GM23338 (cell line): ENCODE measurements around the gene LGALS16. TPM values are rescaled to one million over a fixed set of nuclear protein-coding genes. Genes with fewer than 3 reads are reported as not detected.

Source experiments
- ATAC-seq: fragments of 200-7000 bp; cut with Tn5 transposase; 3 replicates; pipeline ENCODE4 v1.9.1; 2020
- DNase-seq: peaks from one replicate; pipeline ENCODE4 v3.0.0-alpha.2; 2015; ENCODE audit warnings: low spot score
- H2AFZ ChIP-seq: fragments of 200-600 bp; sonication (generic); 2 replicates; pipeline ENCODE4 v1.8.0; 2016; ENCODE audit warnings: antibody characterized with exemption, mild to moderate bottlenecking, moderate library complexity
- H3F3A ChIP-seq: fragments of 200-600 bp; sonication (generic); replicated peaks from 2 replicates; pipeline ENCODE4 v1.8.0; 2017; ENCODE audit warnings: antibody characterized with exemption, mixed run types, low read depth
- H3K27ac ChIP-seq: fragments of 200-600 bp; sonication (generic); 2 replicates; pipeline ENCODE4 v1.6.1; 2016; ENCODE audit warnings: low read depth
- H3K27me3 ChIP-seq: fragments of 200-600 bp; sonication (generic); 2 replicates; pipeline ENCODE4 v1.8.0; 2016; ENCODE audit warnings: mild to moderate bottlenecking, mixed run types, moderate library complexity; ENCODE audit not compliant: insufficient read depth
- H3K36me3 ChIP-seq: fragments of 200-600 bp; sonication (generic); 2 replicates; pipeline ENCODE4 v1.8.0; 2016; ENCODE audit warnings: mild to moderate bottlenecking; ENCODE audit not compliant: insufficient read depth
- H3K4me1 ChIP-seq: fragments of 200-600 bp; sonication (generic); 2 replicates; pipeline ENCODE4 v1.8.0; 2016; ENCODE audit warnings: mild to moderate bottlenecking, moderate library complexity; ENCODE audit not compliant: insufficient read depth
- H3K4me2 ChIP-seq: fragments of 200-600 bp; sonication (generic); 2 replicates; pipeline ENCODE4 v1.7.1; 2017; ENCODE audit warnings: mixed run types
- H3K4me3 ChIP-seq: fragments of 200-600 bp; sonication (generic); 2 replicates; pipeline ENCODE4 v1.6.1; 2016; ENCODE audit warnings: mixed run types
- H3K79me2 ChIP-seq: fragments of 200-600 bp; sonication (generic); replicated peaks from 2 replicates; pipeline ENCODE4 v1.8.0; 2017; ENCODE audit warnings: mild to moderate bottlenecking; ENCODE audit not compliant: insufficient read depth
- H3K9me2 ChIP-seq: fragments of 200-600 bp; sonication (generic); 2 replicates; pipeline ENCODE4 v1.8.0; 2017; ENCODE audit not compliant: insufficient read depth
- H4K20me1 ChIP-seq: fragments of 200-600 bp; sonication (generic); replicated peaks from 2 replicates; pipeline ENCODE4 v1.8.0; 2017; ENCODE audit warnings: mild to moderate bottlenecking; ENCODE audit not compliant: insufficient read depth
- H3K27ac Mint-ChIP-seq: 2 replicates; pipeline ENCODE4 v1.8.0; 2020; ENCODE audit warnings: inconsistent platforms, mild to moderate bottlenecking, moderate library complexity, mixed read lengths
- H3K27me3 Mint-ChIP-seq: 3 replicates; pipeline ENCODE4 v1.8.0; 2022; ENCODE audit warnings: low read depth, mild to moderate bottlenecking, moderate library complexity, mixed read lengths, inconsistent platforms; ENCODE audit not compliant: insufficient read depth, poor library complexity
- H3K36me3 Mint-ChIP-seq: 3 replicates; pipeline ENCODE4 v1.8.0; 2021; ENCODE audit warnings: low read depth, mild to moderate bottlenecking, inconsistent platforms, moderate library complexity, mixed read lengths
- H3K4me1 Mint-ChIP-seq: 3 replicates; pipeline ENCODE4 v1.8.0; 2020; ENCODE audit warnings: mild to moderate bottlenecking, inconsistent platforms, mixed read lengths
- H3K4me3 Mint-ChIP-seq: 3 replicates; pipeline ENCODE4 v1.8.0; 2021; ENCODE audit warnings: moderate library complexity, mild to moderate bottlenecking, inconsistent platforms, mixed read lengths
- H3K9me3 Mint-ChIP-seq: 3 replicates; pipeline ENCODE4 v1.8.0; 2020; ENCODE audit warnings: moderate library complexity, mild to moderate bottlenecking, inconsistent platforms, mixed read lengths
- CREB1 ChIP-seq: fragments of 250-450 bp; sonication (Bioruptor Pico); IDR thresholded peaks from 2 replicates; pipeline ENCODE4 v1.5.0; 2020; ENCODE audit warnings: low read depth, mild to moderate bottlenecking, moderate library complexity
- EZH2 ChIP-seq: fragments of 200-600 bp; sonication (generic); IDR thresholded peaks from one replicate; pipeline ENCODE4 v1.8.0; 2017; ENCODE audit warnings: antibody characterized with exemption, mild to moderate bottlenecking, low read depth; ENCODE audit not compliant: unreplicated experiment
- EZH2phosphoT487 ChIP-seq: fragments of 200-600 bp; sonication (generic); IDR thresholded peaks from one replicate; pipeline ENCODE4 v1.8.1; 2018; ENCODE audit warnings: antibody characterized with exemption; ENCODE audit not compliant: unreplicated experiment
- NANOG ChIP-seq: IDR thresholded peaks from 2 replicates; pipeline ENCODE4 v1.6.1; 2016; ENCODE audit warnings: antibody characterized with exemption, borderline replicate concordance
- ZNF114 ChIP-seq: fragments of 250-450 bp; sonication (Bioruptor Pico); IDR thresholded peaks from 2 replicates; pipeline ENCODE4 v1.5.0; 2020; ENCODE audit warnings: mild to moderate bottlenecking, moderate library complexity
- polyA plus RNA-seq: library from polyadenylated mRNA; unstranded; fragments of >200 nt; fragmentation: Nextera tagmentation; extraction: Ambion mirVana; gene quantifications from 2 replicates; pipeline ENCODE4 v1.2.1, GENCODE V29; 2016
- total RNA-seq: library from RNA; depleted of rRNA; stranded (reverse); fragments of >200 nt; shearing (Covaris generic); gene quantifications from 2 replicates; pipeline ENCODE4 v1.2.3, GENCODE V29; 2014
- TF ChIP-seq, protein P1 (sequence below), 2 experiments: fragments of 200-600 bp in 1 of 2; sonication (generic) in 1 of 2; conservative IDR thresholded peaks; 2 replicates each; pipeline versions ENCODE4 v1.5.1 to v1.6.1; 2016 to 2017; ENCODE audit warnings: antibody characterized with exemption in 2 of 2, low read depth in 2 of 2, mild to moderate bottlenecking in 2 of 2, moderate library complexity in 1 of 2
- TF ChIP-seq, protein P2 (sequence below): IDR thresholded peaks from one replicate; pipeline ENCODE4 v1.6.1; 2018; ENCODE audit warnings: antibody characterized with exemption; ENCODE audit not compliant: unreplicated experiment
- TF ChIP-seq, protein P3 (sequence below): fragments of 250-450 bp; sonication (Bioruptor Pico); IDR thresholded peaks from 2 replicates; pipeline ENCODE4 v1.5.0; 2020; ENCODE audit warnings: mild to moderate bottlenecking, moderate library complexity

The LGALS16 gene
- total and polyA plus RNA-seq, 2 experiments from 2014 or later: not detected

DNA sequence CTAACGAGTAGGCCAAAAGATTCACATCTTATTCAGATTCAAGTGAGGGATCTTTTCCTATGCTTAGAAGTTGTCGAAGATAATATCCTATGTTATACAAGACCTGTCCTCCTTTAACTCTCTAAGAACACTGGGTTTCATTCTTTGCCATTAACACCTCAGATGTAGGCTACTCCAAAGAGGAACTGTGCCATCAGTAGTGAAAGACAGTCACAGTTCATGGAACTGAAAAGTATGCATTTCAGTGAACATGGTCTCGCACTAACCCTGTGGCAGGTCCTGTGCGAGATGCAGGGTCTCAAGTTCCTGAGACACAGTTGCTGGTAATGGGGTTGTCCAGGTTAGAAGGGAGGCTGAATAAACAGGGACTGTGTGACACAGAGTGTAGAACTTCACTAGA is 4.1 kb downstream of the LGALS16 start:
- peaks cover 6% of the 10 kb centered on the region; the same call in 1 of the 2 replicates for H3K27me3 ChIP-seq
- H3K4me3 ChIP-seq: no peak overlapping the region
- H3F3A ChIP-seq: no peaks in the 10 kb centered on the region
- DNase-seq (no peak), ATAC-seq (no peak)
- H3K27ac ChIP-seq: no peak overlapping the region
- Mint-ChIP-seq H3K4me3 (no peak overlapping the region), H3K9me3 (peaks cover under 1% of the 10 kb centered on the region; the same call in 2 of the 3 replicates), H3K4me1 (no peaks in the 10 kb centered on the region), H3K27me3 (peaks cover 1% of the 10 kb centered on the region), H3K36me3 (no peaks in the 10 kb centered on the region), H3K27ac (no peak overlapping the region)
- no peak overlapping the region for H2AFZ ChIP-seq
- H3K4me2 ChIP-seq: no peak overlapping the region
- TF ChIP-seq, protein P1, sequence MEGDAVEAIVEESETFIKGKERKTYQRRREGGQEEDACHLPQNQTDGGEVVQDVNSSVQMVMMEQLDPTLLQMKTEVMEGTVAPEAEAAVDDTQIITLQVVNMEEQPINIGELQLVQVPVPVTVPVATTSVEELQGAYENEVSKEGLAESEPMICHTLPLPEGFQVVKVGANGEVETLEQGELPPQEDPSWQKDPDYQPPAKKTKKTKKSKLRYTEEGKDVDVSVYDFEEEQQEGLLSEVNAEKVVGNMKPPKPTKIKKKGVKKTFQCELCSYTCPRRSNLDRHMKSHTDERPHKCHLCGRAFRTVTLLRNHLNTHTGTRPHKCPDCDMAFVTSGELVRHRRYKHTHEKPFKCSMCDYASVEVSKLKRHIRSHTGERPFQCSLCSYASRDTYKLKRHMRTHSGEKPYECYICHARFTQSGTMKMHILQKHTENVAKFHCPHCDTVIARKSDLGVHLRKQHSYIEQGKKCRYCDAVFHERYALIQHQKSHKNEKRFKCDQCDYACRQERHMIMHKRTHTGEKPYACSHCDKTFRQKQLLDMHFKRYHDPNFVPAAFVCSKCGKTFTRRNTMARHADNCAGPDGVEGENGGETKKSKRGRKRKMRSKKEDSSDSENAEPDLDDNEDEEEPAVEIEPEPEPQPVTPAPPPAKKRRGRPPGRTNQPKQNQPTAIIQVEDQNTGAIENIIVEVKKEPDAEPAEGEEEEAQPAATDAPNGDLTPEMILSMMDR (conservative IDR thresholded peaks at IDR 0.05; ENCODE audit: low read depth in 2 of 2): no peak
- TF ChIP-seq, protein P2, sequence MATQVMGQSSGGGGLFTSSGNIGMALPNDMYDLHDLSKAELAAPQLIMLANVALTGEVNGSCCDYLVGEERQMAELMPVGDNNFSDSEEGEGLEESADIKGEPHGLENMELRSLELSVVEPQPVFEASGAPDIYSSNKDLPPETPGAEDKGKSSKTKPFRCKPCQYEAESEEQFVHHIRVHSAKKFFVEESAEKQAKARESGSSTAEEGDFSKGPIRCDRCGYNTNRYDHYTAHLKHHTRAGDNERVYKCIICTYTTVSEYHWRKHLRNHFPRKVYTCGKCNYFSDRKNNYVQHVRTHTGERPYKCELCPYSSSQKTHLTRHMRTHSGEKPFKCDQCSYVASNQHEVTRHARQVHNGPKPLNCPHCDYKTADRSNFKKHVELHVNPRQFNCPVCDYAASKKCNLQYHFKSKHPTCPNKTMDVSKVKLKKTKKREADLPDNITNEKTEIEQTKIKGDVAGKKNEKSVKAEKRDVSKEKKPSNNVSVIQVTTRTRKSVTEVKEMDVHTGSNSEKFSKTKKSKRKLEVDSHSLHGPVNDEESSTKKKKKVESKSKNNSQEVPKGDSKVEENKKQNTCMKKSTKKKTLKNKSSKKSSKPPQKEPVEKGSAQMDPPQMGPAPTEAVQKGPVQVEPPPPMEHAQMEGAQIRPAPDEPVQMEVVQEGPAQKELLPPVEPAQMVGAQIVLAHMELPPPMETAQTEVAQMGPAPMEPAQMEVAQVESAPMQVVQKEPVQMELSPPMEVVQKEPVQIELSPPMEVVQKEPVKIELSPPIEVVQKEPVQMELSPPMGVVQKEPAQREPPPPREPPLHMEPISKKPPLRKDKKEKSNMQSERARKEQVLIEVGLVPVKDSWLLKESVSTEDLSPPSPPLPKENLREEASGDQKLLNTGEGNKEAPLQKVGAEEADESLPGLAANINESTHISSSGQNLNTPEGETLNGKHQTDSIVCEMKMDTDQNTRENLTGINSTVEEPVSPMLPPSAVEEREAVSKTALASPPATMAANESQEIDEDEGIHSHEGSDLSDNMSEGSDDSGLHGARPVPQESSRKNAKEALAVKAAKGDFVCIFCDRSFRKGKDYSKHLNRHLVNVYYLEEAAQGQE: no peak
- TF ChIP-seq NANOG (no peak), EZH2phosphoT487 (no peak), CREB1 (CRISPR knock-in tag) (no peak), EZH2 (no peak), ZNF114 (CRISPR knock-in tag) (no peak)
- TF ChIP-seq, protein P3, sequence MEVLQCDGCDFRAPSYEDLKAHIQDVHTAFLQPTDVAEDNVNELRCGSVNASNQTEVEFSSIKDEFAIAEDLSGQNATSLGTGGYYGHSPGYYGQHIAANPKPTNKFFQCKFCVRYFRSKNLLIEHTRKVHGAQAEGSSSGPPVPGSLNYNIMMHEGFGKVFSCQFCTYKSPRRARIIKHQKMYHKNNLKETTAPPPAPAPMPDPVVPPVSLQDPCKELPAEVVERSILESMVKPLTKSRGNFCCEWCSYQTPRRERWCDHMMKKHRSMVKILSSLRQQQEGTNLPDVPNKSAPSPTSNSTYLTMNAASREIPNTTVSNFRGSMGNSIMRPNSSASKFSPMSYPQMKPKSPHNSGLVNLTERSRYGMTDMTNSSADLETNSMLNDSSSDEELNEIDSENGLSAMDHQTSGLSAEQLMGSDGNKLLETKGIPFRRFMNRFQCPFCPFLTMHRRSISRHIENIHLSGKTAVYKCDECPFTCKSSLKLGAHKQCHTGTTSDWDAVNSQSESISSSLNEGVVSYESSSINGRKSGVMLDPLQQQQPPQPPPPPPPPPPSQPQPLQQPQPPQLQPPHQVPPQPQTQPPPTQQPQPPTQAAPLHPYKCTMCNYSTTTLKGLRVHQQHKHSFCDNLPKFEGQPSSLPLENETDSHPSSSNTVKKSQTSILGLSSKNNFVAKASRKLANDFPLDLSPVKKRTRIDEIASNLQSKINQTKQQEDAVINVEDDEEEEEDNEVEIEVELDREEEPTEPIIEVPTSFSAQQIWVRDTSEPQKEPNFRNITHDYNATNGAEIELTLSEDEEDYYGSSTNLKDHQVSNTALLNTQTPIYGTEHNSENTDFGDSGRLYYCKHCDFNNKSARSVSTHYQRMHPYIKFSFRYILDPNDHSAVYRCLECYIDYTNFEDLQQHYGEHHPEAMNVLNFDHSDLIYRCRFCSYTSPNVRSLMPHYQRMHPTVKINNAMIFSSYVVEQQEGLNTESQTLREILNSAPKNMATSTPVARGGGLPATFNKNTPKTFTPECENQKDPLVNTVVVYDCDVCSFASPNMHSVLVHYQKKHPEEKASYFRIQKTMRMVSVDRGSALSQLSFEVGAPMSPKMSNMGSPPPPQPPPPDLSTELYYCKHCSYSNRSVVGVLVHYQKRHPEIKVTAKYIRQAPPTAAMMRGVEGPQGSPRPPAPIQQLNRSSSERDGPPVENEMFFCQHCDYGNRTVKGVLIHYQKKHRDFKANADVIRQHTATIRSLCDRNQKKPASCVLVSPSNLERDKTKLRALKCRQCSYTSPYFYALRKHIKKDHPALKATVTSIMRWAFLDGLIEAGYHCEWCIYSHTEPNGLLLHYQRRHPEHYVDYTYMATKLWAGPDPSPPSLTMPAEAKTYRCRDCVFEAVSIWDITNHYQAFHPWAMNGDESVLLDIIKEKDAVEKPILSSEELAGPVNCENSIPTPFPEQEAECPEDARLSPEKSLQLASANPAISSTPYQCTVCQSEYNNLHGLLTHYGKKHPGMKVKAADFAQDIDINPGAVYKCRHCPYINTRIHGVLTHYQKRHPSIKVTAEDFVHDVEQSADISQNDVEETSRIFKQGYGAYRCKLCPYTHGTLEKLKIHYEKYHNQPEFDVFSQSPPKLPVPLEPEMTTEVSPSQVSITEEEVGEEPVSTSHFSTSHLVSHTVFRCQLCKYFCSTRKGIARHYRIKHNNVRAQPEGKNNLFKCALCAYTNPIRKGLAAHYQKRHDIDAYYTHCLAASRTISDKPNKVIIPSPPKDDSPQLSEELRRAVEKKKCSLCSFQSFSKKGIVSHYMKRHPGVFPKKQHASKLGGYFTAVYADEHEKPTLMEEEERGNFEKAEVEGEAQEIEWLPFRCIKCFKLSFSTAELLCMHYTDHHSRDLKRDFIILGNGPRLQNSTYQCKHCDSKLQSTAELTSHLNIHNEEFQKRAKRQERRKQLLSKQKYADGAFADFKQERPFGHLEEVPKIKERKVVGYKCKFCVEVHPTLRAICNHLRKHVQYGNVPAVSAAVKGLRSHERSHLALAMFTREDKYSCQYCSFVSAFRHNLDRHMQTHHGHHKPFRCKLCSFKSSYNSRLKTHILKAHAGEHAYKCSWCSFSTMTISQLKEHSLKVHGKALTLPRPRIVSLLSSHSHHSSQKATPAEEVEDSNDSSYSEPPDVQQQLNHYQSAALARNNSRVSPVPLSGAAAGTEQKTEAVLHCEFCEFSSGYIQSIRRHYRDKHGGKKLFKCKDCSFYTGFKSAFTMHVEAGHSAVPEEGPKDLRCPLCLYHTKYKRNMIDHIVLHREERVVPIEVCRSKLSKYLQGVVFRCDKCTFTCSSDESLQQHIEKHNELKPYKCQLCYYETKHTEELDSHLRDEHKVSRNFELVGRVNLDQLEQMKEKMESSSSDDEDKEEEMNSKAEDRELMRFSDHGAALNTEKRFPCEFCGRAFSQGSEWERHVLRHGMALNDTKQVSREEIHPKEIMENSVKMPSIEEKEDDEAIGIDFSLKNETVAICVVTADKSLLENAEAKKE (CRISPR knock-in tag): no peak
- no peaks in the 10 kb centered on the region for H3K79me2 ChIP-seq
- no peaks in the 10 kb centered on the region for H3K36me3 ChIP-seq
- H4K20me1 ChIP-seq: no peaks in the 10 kb centered on the region
- H3K4me1 ChIP-seq: no peaks in the 10 kb centered on the region
- H3K9me2 ChIP-seq: no peaks in the 10 kb centered on the region
